ENCODE results near the gene TMEM229A.

DNA sequence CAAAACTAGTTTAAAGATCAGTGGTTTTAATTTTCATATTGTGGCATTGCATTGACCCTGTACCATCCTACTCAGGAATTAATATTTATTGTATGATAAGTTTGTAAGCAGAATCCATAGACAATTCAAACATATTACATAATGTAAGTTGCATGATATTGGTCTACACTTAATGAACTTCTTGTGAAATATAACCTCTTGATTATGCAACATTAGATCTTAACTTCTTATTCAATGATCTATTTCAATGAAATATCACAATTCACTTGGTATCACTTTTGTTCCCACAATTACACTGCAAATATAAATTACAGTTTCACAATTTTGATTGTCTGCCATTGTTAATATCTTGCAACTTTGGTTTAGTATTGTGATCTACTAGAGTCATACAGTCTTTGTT lies 44.0 kb upstream of the TMEM229A start:
- TF ChIP-seq, protein P1, sequence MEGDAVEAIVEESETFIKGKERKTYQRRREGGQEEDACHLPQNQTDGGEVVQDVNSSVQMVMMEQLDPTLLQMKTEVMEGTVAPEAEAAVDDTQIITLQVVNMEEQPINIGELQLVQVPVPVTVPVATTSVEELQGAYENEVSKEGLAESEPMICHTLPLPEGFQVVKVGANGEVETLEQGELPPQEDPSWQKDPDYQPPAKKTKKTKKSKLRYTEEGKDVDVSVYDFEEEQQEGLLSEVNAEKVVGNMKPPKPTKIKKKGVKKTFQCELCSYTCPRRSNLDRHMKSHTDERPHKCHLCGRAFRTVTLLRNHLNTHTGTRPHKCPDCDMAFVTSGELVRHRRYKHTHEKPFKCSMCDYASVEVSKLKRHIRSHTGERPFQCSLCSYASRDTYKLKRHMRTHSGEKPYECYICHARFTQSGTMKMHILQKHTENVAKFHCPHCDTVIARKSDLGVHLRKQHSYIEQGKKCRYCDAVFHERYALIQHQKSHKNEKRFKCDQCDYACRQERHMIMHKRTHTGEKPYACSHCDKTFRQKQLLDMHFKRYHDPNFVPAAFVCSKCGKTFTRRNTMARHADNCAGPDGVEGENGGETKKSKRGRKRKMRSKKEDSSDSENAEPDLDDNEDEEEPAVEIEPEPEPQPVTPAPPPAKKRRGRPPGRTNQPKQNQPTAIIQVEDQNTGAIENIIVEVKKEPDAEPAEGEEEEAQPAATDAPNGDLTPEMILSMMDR (IDR thresholded peaks at IDR 0.05 in 2 of 3, conservative IDR thresholded peaks at IDR 0.05 in 1 of 3; ENCODE audit: insufficient read depth in 2 of 3, low read depth in 1 of 3, low read length in 3 of 3): no peak
- TF ChIP-seq EZH2 (IDR thresholded peaks at IDR 0.05; ENCODE audit: borderline replicate concordance, low read depth, low read length): no peak
- TF ChIP-seq, protein P2, sequence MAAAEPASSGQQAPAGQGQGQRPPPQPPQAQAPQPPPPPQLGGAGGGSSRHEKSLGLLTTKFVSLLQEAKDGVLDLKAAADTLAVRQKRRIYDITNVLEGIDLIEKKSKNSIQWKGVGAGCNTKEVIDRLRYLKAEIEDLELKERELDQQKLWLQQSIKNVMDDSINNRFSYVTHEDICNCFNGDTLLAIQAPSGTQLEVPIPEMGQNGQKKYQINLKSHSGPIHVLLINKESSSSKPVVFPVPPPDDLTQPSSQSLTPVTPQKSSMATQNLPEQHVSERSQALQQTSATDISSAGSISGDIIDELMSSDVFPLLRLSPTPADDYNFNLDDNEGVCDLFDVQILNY (CRISPR knock-in tag; IDR thresholded peaks at IDR 0.05): no peak
- no peak for TF ChIP-seq TCF7 (IDR thresholded peaks at IDR 0.05; ENCODE audit: borderline replicate concordance)
- no peak for TF ChIP-seq ERF (CRISPR knock-in tag; IDR thresholded peaks at IDR 0.05)
- TF ChIP-seq SREBF1 (IDR thresholded peaks at IDR 0.05; ENCODE audit: borderline replicate concordance, low read depth, low read length): no peak
- TF ChIP-seq ETV5 (CRISPR knock-in tag; IDR thresholded peaks at IDR 0.05; ENCODE audit: low read depth): no peak
- TF ChIP-seq BCL6 (CRISPR knock-in tag; IDR thresholded peaks at IDR 0.05): no peak
- TF ChIP-seq NR2F6 (CRISPR knock-in tag; IDR thresholded peaks at IDR 0.05): no peak
